SKM-1 (cell line): ENCODE data around the gene AFMID.

ENCODE experiments used
- DNase-seq: peaks from one replicate; lab custom pipeline; 2025; ENCODE audit not compliant: unreplicated experiment; lab: John Stamatoyannopoulos, UW

Gene AFMID

GRCh38 chr17:78179372-78179771 is 7.8 kb upstream of the AFMID start:
- DNase-seq = no peak

- no peak for DNase-seq
These were observed 7.1 kb upstream of the AFMID start for GRCh38 chr17:78180083-78180482.

- DNase-seq = no peak
These were observed 6.7 kb upstream of the AFMID start for GRCh38 chr17:78180508-78180907.

GRCh38 chr17:78182504-78182903 is 4.7 kb upstream of the AFMID start:
- no peak for DNase-seq

GRCh38 chr17:78183916-78184315 is 3.2 kb upstream of the AFMID start:
- no peak for DNase-seq

- DNase-seq = no peak
These were observed 2.8 kb upstream of the AFMID start for GRCh38 chr17:78184351-78184750.

- no peak for DNase-seq
These were observed 2.3 kb upstream of the AFMID start for GRCh38 chr17:78184868-78185267.

- DNase-seq = no peak
These were observed 1.0 kb upstream of the AFMID start for GRCh38 chr17:78185981-78186691.

- no peak for DNase-seq
These were observed 9.6 kb downstream of the AFMID start for GRCh38 chr17:78196716-78197115.

GRCh38 chr17:78197147-78197832 is 10.1 kb downstream of the AFMID start:
- no peak for DNase-seq

GRCh38 chr17:78200451-78200850 is 13.3 kb downstream of the AFMID start:
- no peak for DNase-seq

- DNase-seq = no peak
These were observed 15.5 kb downstream of the AFMID start for GRCh38 chr17:78202666-78203065.

- DNase-seq = no peak
These were observed 17.4 kb downstream of the AFMID start for GRCh38 chr17:78204387-78205123.

- no peak for DNase-seq
These were observed 18.1 kb downstream of the AFMID start for GRCh38 chr17:78205124-78205775.

- DNase-seq = no peak
These were observed 19.1 kb downstream of the AFMID start for GRCh38 chr17:78206298-78206697.

- DNase-seq = no peak
These were observed 21.3 kb downstream of the AFMID start for GRCh38 chr17:78208486-78208885.

GRCh38 chr17:78210111-78210510 is 22.9 kb downstream of the AFMID start:
- DNase-seq = no peak

- no peak for DNase-seq
These were observed 23.9 kb downstream of the AFMID start for GRCh38 chr17:78211032-78211431.

GRCh38 chr17:78214016-78214705 is 27.0 kb downstream of the AFMID start, which contains the start of gene BIRC5:
Gene BIRC5 (plus strand): TSS chr17:78214253. CDS start chr17:78214317, 64 bp downstream.
- peak; percentile 77 for DNase-seq

GRCh38 chr17:78214706-78215061 is 27.5 kb downstream of the AFMID start:
- DNase-seq = no peak
